IPS-18c (cell line): ENCODE results near the gene PLEK2.

Experiments
- H3K4me3 ChIP-seq: 2 replicates; pipeline ENCODE4 v1.7.0; 2013; ENCODE audit warnings: low read depth, mild to moderate bottlenecking, low read length, moderate library complexity; ENCODE audit not compliant: insufficient read depth
- H3K9me3 ChIP-seq: one replicate; pipeline ENCODE4 v1.6.1; 2013; ENCODE audit warnings: mild to moderate bottlenecking, low read length, moderate library complexity; ENCODE audit not compliant: control insufficient read depth, insufficient read depth

Gene PLEK2

DNA sequence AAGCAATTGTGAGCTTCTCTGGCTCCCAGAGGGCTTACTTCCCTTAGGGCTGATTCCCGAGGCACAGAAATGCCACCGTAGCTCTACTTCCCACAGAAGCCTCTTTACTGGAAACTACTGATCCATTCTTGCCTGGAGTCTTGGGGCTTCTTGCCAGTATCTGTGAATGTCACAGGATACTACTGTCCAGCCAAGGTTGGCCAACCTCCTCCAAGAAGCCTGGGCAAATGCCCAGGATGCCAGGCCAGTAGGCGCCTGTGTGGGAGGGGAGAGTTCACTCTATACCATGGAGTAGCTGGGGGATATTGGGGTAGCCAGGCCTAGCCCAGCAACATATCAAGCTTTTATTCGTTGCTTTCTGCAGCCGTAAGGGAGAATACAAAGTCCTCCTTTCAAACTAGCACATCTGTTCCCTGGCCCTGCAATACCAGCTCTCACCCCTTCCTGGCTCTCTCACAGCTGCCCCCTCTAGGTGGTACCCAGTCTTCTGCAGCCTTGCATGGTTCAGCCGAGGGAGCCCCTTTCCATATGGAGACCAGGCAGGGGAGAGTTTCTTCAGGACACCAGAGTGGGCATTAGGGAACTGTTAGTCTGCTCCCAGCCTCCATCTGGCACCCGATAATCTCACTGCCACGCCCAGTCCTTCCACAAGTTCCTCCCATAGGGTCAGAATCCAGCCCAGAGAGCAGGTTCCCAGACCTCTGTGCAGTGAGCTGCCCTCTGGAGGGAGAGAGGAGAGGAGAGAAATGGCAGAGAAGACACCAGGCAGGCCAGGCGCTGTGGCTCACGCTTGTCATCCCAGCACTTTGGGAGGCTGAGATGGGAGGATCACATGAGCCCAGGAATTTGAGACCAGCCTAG is 24.3 kb upstream of the PLEK2 start:
- Histone ChIP-seq H3K9me3 (no peaks in the 10 kb centered on the region), H3K4me3 (no peak overlapping the region)

DNA sequence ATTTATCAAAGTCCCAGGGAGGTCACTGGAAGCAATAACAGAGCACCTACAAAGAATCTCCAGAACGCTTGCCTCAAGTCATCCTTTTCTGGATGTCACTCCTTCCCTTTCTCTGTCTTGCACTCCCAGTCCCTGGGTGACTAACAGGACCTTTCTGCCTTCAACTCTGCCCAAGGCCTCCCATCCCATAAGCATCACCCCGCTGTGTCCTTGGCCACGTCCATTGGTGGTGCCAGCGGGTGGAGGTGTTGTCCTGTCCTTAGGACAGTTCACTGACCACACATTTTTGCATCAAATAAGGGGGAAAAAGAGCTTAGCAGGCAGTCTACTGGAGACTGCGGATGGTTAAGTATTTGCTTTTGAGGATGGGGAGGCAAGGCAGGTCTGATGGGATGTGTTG is 23.6 kb upstream of the PLEK2 start:
- Histone ChIP-seq H3K9me3 (no peaks in the 10 kb centered on the region), H3K4me3 (no peak overlapping the region)

DNA sequence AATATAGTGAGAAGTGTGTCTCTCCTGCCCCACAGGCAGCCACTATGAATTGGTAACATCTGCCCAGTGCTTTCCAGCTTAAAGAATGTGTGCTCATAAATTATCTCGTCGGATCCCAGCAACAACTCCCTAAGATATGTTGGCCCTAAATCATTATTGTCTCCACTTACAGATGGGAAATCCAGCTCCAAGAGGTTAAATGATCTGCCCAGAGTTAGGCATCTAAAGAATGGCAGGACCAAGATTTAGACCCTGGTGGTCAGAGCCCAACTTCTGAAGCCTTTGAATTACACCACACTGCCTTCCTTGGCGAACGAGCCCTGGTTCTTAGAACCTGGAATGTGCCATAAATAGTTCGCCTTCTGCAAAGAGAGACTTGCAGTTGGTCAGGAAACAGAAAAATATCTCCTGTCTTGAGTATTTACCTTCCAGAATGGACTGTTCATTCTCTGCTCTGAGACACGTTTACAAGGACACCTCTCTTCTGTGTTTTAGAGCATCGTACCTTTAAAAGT is 20.1 kb upstream of the PLEK2 start:
- Histone ChIP-seq H3K4me3 (no peak overlapping the region), H3K9me3 (no peaks in the 10 kb centered on the region)

DNA sequence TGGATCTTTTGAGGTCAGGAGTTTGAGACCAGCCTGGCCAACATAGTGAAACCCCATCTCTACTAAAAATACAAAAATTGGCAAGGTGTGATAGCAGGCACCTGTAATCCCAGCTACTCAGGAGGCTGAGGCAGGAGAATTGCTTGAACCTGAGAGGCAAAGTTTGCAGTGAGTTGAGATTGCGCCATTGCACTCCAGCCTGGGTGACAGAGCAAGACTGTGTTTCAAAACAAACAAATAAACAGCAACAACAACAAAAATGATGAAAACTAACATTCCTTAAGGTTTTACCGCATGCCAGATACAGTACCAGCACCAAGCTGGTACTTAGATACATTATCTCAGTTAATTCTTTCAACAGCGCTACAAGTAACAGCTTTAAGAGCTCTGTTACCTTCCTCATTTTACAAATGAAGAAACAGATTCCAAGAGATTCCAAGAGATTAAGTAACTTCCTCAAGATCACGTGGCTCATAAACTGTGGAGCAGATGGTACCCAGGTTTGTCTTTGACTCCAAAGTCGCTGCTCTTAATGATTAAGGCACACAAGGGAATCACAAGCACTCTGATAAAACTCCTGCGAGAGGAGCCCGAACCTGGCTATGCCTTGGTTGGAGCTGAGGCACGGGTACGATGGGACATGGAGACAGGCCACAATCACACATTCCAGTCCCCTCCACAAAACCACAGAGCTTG is 17.7 kb upstream of the PLEK2 start:
- H3K4me3 ChIP-seq = no peak overlapping the region
- no peaks in the 10 kb centered on the region for H3K9me3 ChIP-seq

DNA sequence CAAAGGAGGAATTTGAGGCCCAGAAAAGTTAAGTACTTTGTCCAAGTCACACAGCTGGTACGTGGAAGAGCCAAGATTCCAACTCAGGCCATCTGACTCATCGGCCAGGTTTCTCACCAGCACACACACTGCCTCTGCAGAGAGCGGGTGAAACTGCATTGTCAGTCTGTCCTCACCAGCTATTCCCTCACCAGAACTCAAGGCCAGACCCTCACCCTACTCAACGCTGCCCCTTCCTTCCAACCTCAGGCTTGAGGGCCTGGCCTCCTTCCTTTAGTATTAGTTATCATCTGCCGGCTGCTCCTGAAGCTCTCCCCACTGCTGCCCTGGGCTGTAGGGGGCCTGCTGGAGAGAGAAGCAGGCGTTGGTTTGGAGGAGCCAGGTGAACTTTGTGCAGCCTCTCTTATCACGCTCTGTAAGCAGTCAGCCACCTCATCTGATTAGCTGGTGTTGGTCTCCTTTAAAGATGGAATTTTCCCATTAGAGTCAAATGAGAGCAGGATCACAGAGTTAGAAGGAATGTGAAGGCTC is 16.6 kb upstream of the PLEK2 start:
- Histone ChIP-seq H3K4me3 (no peak overlapping the region), H3K9me3 (no peaks in the 10 kb centered on the region)

DNA sequence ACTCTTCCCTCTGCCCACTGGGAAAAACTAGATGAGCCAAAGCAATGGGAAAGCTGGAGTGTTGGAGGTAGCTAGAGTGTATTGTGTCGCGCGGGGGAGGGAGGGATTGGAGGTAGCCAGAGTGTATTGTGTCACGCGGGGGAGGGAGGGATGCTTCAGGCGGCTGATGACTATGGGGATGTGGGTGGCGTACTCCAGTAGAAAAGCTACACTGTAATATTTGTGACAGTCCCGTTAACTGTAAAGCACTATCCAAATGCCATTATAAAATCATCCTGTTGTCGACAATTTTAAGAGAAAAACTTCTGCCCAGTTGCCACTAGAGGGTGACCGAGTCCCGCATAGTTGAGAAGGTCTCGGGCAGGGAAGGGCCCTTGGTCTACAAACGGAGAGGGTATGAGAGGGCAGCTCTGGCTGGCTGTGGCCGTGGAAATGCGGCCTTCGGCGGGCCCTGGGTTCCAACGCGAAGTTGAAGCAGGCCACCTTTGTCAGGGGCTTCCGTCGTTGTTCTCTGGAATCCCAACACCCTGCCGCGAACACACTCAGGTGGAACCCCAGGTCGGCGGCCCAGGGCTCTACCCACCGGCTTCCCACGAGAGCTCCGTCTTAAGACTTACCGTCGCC is 15.1 kb upstream of the PLEK2 start:
- H3K4me3 ChIP-seq = no peak overlapping the region
- H3K9me3 ChIP-seq = no peaks in the 10 kb centered on the region

DNA sequence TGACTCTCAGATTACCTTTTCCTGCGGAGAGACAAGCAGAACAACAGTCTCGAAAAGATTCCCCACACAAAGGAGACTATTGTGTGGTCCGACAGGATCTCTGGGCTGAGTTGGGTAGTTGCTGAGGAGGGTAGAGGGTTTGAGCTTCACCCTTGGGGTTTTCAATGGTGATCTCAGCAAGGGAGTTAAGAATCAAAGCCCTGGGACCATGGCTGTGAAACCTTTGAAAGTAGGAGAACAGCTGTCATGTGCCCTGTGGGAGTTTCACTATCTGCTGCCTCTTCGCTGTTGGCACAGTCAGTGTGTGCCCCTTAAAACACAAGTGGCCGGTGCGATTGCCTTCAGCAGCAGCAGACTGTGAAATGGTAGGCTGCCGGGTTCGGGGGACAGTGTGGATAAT is 14.2 kb upstream of the PLEK2 start:
- Histone ChIP-seq H3K9me3 (no peaks in the 10 kb centered on the region), H3K4me3 (no peak overlapping the region)

DNA sequence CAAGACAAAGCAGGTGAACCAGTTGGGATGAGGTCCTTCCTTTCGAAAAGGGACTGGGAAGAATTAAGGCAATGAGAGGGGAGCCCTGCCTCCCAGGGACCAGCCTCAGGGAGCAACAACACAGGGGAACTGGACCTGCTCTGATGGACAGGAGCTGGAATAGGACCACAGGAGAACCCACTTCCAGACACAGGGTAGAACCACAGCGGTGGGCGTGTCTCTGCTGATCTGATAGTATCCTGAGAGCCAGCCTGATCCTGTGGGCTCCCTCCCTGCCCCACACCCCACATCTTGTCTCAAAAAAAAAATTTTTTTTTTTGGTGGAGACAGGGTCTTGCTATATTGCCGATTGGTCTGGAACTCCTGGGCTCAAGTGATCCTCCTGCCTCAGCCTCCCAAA is 13.6 kb upstream of the PLEK2 start:
- no peaks in the 10 kb centered on the region for H3K9me3 ChIP-seq
- no peak overlapping the region for H3K4me3 ChIP-seq

DNA sequence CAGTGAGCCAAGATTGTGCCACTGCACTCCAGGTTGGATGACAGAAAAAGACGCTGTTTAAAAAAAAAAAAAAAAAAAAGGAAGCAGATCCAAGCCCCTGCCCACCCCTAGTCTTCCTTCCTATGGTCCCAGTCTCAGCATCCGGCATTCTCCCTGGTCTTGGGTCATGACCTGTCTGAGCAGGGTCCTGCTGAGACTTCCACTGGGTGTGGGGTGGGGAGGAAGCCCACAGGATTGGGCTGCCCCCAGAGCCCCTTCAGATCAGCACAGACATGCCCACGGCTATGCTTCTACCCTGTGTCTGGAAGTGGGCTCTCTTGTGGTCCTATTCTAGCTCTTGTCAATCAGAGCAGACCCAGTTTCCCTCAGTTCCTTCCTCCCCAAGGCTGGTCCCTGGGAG is 12.6 kb upstream of the PLEK2 start:
- Histone ChIP-seq H3K4me3 (no peak overlapping the region), H3K9me3 (no peaks in the 10 kb centered on the region)

DNA sequence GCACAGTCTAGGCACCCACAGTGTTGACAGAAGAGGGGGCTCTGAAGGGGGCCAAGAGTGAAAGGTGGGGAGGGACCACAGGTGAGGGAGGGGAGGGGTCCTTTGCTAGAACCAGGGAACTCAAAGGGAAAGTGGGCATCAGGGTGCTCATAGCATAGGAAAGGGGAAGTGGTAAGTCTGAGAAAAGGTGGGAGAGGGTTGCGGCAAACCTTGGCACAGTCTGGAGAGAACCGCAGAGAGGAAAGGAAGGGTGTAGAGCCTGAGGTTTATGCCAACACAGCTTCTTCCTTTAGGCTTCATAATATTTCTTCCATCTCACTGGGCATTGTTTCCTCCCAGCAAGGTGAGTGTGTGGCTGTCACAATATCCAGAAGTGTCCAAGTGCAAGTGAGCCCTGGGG is 11.5 kb upstream of the PLEK2 start:
- Histone ChIP-seq H3K9me3 (peaks cover 3% of the 10 kb centered on the region), H3K4me3 (no peak overlapping the region)

DNA sequence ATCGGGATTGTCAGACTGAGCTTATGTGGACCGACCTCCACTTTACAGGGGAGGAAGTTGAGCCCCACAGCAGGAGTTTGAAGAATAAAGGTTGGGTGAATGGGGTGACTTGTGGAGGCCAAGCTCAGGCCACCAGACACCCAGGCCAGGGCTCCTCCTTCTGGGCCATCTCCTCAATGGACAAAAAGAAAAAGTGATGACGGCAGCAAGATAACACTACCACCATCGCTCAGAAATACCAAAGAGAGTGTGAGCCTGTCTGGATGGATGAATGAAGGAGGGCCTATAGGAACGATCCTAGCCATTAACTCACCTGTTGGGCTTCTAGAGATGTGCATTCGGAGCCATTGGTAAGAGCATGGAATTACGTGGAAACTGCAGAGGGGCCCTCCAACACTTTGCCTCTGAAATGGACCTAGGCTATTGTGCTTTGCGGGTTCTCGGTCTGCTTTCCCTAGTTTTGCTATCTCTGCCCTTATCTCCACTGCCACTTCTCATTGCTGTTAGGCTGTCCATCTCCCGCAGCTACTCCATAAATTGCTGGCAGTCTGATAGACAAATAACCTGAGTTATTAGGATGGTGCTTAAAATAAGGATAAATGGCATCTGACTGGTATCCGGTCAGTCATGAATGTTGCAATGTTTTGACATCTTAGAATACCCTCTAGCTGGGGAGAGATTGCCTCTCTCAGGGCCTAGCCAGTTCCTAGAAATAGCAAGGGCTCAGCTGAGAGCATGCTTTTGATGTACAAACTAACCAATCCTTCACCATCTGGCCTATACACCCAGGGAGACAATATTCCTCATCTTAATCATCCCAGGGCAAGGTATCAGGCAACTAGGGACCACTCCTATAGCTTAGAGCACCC is 9.6 kb upstream of the PLEK2 start:
- Histone ChIP-seq H3K4me3 (no peak overlapping the region), H3K9me3 (peaks cover 3% of the 10 kb centered on the region)

DNA sequence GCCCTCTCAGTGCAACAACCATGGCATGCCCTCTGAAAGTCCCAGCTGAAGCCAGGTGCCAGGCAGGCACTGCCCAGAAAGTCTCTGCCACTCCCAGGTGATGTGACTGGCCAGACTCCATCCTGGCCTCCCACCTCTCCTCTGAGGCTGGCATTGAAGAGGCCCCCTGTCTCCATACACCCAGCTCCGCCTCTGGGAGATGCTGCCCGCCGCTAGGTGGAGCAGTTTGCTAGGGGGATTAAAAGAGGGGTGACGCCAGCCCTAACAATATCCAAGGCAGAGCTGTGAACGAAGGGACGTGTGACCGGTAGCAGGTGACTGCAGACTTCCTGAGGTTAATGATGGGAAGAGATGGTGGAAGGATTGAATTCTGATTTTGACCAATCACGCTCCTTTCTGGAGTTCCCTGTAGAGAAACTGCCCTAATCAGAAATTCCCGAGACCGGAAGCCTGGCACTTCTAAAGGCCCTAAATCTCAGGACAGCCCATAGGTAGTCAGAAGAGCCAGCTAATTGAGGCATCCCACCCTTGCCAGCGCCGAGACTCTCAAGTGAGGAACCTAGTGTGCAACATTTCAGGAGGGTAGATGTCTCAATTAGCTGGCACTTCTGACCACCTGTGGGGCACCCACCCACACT is 8.3 kb upstream of the PLEK2 start:
- Histone ChIP-seq H3K9me3 (peaks cover 3% of the 10 kb centered on the region), H3K4me3 (no peak overlapping the region)

DNA sequence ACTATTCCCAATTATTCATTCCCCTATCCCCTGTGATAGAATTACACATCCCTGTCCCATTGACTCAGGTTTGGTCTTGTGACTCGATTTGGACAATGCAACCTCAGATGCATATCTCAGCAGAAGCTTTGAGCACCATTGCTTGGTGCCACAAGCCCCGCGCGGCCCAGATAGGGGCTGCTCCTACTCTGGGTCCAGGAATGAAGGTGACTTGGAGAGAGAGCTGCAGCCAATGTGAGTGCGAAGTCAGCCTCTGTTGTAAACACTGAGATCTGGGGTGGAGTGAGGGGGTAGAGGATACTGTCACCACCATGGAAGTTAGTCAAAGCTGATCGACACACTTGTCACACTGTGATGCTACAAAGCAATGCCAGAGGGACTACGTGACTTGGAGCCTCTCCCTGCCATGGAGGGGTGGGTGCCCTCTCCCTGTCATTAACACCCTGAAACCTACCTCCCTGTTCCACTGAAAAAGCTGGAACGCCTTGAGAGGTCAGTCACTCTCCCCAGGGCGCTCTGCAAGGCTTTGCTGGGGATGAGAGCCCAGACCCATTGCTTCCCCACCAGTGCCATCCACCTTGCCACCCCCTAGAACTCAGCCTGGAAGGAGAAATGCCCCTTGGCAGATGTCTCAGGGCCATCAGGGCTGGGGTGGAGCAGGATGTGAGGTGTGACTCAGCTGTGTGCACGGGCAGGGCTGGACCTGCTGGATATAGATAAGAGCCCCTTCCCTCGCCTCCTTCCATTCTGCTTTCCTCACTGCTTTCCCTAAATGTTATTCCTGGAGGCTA is 6.6 kb upstream of the PLEK2 start:
- H3K4me3 ChIP-seq = no peak overlapping the region

DNA sequence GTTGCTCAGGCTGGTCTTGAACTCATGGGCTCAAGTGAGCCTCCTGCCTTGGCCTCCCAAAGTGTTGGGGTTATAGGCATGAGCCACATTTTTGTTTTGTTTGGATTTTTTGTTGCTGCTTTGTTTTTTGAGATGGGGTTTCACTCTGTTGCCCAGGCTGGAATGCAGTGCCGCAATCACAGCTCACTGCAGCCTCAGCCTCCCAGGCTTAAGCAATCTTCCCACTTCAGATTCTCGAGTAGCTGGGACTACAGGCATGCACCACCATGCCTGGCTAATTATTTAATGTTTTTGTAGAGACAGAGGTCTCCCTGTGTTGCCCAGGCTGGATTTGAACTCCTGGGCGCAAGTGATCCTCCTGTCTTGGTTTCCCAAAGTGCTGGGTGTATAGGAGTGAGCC is 5.7 kb upstream of the PLEK2 start:
- Histone ChIP-seq H3K4me3 (no peak overlapping the region), H3K9me3 (peaks cover 3% of the 10 kb centered on the region)

More for the DNA sequence above, 6.6 kb upstream of the PLEK2 start:
- peaks cover 3% of the 10 kb centered on the region for H3K9me3 ChIP-seq

DNA sequence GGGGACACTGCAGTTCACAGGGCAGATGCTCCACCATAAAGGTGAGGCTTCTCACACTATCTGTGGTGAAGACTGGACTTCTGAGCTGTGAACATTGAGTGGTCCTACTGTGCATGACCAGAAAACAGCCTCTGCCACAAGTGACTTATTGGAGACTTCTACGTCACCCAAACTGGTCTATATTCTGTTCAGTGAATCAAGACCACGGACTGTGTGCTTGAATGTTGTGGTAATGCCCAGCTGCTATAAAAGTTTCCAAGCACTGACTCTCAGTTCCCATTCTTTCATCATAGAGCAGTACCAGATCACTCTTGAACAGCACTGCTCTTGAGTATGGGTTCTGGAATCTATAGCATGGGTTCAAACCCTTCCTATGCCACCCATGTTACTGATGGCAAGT is 4.8 kb upstream of the PLEK2 start:
- H3K4me3 ChIP-seq = no peak overlapping the region

DNA sequence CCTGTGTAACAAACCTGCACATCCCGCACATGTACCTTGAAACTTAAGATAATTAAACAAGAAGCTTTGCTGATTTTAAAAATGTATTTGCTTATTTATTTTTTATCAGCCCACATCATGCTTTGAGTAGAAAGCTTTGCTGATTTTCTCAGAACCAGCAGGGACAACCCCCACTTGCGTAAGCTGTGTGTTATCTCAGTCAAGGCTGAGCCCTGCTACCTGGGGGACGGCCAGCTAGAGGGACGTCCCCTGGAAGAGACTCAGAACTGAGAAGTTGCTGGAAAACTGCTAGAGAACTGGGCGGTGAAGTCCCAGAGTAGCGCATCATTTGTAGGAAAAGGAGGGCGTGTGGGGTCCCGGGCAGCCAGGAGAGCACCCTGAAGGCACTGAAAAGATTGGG is 4.1 kb upstream of the PLEK2 start:
- Histone ChIP-seq H3K9me3 (peaks cover 3% of the 10 kb centered on the region), H3K4me3 (no peak overlapping the region)

More for the DNA sequence above, 4.8 kb upstream of the PLEK2 start:
- peaks cover 3% of the 10 kb centered on the region for H3K9me3 ChIP-seq
